ENCODE measurements around the gene NKX1-2.
"Not testable (repeated sequence)": the region's sequence is repeated elsewhere in the genome, so short reads cannot be mapped to it uniquely, and the experiment has no call there.

The NKX1-2 gene

DNA sequence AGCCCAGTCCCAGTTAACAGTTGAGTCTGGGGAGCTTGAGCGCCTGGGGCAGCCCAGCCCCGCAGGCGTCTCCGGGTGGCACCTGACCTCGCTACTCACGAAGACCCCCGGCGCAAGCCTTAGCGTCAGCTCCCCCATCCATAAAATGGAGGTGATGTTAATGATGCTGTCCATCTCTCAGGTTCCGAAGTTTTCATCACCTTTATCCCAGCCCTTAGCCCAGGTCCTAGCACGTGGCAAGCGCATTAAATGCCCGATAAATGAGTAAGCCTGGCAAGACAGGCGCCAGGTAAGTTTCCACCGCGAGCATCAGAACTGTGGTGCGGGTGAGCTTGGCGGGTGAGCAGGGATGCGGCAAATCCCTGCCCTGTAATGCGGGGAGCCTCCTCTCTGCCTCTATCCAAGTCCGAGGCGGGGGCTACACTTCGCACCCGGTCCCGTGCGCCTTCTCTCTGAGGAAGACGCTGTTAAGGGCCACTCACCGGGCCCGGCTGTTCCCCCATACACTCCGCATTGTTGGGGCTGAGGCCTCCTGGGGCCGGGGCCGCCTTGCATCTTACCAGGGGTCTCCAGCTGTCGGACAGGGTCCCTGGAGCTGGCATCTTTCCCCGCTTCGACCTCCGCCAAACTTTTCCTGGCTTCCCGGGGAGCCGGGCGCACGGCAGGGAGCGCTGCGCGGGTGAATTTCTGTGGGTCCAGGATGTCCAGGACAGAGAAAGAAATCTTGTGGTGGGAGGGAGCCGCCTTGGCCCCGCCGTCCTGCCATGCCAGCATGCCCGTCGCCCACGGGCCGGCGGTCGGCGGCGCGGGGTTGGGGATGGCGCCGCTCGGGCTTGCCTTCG, 444 bp downstream of the NKX1-2 start:
- DNase-seq, result no peak

DNA sequence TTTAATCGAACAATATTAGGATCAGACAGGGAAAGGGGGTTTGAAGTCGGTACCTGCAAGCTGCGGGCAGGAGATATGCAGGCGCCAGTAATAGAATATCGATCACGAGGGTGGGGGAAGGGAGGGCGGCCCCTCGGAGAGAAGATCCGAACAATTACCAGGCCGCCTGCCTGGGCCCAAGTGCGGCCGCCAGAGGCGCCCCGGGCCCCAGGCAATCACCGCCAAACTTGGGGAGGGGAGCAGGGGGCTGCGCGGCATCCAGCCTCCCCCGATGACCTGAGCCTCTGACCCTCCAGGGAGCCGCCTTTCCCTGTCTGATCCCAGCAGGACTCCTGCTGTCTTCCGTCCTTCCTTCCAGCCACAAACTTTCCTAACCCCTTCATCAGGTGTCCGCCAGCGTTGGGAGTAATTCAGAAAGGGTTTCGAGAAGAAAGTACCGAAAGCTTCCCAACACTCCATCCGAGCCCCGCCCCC, 1.1 kb downstream of the NKX1-2 start:
- no peak for DNase-seq

DNA sequence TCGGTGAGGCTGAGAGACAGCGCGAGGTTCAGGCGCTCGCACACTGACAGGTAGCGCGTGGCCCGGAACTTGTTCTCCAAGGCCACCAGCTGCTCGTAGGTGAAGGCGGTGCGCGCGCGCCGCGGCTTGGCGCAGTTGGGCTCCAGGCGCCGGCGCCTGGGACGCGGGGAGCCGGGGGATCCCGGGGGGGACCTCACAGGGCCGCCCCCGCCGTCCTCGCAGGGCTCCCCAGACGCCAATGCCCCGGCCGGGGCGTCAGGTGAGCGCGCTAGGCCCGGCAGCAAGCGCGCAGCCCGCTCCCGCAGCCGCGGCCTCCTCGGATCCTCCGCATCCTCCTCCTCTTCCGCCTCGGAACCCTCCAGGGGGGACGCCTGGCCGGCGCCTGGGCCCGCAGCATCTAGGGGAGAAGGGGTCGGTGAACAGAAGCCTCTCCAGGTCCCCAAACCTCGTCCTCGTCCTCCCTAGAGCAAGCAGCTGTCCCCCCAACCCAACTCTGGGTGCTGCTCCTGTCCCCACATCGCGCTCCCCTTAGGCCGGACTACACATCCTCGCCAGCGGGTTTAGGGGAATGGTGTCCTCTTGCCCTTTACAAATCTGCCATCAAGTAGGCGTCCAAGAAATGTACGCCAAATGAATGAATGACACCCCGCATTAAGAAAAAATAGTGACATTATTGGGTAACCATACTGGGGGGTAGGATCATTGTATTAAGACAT, 1.9 kb downstream of the NKX1-2 start:
- no peak for DNase-seq

DNA sequence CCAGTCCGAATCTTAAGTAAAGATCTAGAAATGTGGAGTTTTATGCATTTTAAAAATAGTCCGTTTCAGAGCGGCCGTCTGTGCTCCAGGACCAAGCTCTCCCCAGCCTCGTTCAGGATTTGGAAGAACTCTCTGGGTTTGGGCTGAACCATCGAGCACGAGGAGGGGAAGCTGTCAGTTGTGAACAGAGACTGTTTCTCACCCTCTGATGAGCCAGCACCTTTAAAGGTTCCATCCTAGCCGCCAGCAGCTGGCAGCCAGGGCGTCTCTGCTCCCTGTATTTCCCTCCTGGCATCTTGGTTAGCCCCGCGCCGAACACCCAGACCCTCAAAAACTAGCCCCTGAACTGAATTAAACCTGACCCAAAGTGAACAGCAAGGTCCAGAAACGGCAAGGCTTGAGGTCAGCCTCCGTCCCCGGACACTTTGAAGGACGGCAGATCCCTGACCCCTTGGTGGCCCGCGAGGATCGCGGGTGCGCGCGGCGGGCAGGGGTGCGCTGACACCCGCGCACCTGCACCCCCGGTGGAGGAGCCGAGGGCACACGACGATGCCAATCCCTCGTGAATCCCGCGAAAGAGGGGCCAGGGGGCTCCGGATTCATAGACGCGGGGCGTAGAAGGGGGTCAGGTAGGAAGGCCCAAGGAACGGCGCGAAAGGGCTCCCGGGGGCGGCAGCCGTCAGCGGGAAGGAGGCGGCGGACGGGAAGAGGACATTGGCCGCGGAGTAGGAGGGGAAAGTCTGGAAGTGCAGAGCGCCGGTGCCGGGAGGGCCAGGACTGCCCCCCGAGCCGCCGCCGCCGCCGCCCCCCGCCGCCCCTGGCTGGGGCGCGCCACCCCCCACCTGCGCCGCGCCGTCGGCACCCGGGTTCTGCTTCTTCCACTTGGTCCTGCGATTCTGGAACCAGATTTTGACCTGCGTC, 2.7 kb downstream of the NKX1-2 start:
- DNase-seq, result no peak

DNA sequence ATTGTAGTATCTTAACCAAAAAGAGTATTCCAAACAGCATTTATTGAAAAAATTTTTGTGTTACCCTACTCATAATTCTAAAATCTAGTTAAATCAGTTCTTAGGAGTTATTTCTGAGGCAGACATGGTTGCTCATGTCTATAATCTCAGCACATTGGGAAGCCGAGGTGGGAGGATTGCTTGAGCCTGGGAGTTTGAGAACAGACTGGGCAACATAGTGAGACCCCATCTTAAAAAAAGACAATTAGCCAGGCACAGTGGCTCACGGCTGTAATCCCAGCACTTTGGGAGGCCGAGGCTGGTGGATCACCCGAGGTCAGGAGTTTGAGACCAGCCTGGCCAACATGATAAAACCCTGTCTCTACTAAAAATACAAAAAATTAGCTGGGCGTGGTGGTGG, 8.1 kb downstream of the NKX1-2 start:
- not testable (repeated sequence) for DNase-seq

DNA sequence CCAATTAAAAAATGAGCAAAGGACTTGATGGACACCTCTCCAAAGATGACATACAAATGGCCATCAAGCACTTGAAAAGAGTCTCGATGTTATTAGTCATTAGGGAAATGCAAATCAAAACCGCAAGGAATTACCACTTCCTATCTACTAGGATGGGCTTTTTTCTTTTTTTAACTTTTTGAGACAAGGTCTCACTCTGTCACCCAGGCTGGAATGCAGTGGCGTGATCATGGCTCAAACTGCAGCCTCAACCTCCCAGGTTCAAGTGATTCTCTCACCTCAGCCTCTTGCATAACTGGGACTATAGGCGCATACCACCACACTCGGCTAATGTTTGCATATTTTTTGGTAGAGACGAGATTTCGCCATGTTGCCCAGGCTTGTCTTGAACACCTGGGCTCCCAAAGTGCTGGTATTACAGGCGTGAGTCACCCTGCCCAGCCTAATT, 13.6 kb downstream of the NKX1-2 start:
- DNase-seq, result no peak

DNA sequence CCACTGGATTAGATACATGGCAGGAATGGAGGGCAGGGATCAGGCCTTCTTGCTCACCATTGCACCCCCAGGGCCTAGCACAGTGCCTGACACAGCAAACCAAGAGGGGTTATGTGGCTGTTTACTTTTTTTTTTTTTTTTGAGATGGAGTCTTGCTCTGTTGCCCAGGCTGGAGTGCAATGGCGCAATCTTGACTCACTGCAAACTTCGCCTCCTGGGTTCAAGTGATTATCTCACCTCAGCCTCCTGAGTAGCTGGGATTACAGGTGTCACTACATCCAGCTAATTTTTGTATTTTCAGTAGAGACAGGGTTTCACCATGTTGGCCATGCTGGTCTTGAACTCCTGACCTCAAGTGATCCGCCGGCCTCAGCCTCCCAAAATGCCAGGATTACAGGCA, 14.2 kb downstream of the NKX1-2 start:
- DNase-seq, result not testable (repeated sequence)

DNA sequence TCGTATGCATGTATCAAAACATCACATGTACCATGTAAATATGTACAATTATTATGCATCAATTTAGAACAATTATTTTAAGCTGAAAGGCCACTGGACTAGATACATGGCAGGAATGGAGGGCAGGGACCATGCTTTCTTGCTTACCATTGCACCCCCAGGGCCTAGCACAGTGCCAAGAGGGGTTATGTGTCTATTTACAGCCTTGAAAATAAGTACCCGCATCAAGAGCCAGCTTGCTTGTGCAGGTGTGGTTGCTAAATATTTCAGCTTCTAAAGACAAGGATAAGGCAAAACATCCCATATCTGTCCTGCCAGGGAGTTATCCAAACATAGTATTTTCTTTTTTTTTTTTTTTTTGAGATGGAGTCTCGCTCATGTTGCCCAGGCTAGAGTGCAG, 16.4 kb downstream of the NKX1-2 start:
- no peak for DNase-seq

DNA sequence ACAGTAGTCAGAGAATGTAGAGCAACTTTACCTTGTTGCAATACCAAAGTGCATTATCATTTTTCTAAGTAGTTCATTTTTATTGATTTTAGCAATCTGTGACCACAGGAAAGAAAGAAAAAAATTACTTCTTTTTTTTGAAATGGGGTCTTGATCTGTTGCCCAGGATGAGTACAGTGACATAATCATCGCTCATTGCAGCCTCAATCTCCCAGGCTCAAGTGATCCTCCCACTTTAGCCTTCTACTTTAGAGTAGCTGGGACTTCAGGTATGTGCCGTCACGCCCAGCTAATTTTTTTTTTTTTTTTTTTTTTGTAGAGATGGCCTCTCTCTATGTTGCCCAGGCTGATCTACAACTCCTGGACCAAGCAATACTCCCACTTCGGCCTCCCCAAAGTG, 19.8 kb downstream of the NKX1-2 start:
- no peak for DNase-seq

DNA sequence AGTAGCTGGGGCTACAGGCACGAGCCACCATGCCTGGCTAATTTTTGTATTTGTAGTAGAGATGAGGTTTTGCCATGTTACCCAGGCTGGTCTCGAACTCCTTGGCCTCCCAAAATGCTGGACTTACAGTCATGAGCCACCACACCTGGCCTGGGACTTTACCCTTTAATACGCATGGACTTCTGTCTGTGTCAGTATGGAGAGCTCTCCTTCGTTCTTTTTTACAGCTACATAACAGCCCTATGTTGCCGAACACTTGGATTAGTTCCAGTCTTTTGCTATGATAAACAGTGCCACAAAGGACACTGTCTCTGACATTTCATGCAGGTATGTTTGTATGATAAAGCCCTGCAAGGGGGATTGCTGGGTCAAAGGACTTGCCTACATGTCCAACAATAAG, 20.3 kb downstream of the NKX1-2 start:
- DNase-seq, result no peak

DNA sequence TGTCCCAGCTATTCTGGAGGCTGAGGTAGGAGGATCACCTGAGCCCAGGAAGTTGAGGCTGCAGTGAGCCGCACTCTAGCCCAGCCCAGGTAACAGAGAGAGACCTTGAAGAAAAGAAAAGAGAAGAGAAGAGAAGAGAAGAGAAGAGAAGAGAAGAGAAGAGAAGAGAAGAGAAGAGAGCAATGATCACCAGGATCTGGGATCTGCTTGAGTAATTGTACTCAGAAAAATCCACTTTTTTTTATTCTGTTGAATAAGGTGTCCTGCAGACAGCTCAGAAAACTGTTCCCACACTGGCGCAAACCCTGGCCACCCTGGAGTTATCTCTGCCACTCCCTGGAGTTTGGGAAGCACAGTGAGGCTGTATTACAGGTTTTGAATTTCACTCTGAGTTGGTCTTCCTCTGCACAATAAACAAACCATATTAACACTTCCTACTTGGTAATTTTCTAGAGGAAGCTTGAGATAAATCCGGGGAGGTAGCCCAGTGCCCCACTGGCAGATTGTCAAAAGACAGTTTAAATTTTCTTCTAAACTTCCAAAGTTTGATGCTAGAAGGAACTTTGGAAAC, 21.5 kb downstream of the NKX1-2 start:
- no peak for DNase-seq

DNA sequence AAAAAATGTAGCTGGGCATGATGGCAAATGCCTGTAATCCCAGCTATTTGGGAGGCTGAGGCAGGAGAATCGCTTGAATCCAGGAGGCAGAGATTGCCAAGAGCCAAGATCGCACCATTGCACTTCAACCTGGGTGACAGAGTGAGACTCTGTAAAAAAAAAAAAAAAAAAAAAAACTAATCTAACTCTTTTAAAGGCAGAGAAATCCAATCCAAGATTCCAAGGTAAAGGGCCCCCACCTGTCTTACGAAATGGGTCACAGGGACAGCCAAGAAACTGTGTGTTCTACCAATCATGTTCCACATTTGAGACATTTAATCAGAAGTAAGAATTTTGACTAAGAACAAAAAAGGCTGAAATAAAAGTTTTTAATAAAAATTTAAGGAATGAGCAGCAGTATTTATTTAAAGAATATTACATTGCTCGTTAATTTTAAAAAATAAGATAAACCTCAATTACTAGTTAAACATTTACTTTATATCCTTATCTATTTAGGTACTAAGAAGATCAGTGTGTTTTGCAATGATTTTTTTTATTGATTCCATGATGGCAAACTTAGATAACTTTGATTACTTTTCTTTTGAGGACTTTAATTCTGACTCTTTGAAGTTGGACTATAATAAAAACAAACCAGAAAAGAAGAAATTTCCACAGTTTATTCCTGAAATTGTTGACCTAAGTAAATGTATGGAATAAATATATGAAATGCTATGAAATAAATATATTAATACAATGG, 24.4 kb downstream of the NKX1-2 start:
- no peak for DNase-seq

DNA sequence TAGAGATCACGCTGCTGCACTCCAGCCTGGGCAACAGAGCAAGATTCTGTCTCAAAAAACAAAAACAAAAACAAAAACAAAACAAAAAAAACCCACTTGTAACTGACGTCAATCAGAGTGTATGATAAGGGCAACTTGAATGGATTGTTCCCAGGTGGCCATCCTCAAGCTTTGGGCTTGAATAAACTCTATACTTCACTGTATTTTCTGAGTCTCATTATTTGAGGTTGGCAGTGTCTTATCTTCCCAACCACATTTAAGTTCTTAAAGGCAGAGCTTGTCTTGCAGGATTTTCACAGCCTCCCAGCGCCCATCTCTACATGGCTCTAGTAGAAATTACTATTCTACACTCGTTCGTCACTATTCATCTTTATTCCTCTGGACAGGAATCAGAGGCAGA, 26.0 kb downstream of the NKX1-2 start:
- no peak for DNase-seq

DNA sequence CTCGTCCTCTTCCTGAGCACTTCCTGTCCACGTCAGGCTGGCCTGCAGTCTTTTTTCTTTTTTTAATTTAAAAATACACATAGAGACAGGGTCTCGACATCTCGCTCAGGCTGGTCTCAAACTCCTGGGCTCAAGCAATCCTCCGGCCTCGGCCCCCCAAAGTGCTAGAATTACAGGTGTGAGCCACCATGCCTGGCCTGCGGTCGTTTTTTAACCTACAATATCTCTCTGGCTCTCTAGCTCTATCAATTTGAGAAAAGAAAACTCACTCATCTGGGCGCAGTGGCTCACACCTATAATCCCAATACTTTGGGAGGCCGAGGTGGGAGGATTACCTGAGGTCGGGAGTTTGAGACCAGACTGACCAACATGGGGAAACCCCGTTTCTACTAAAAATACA, 27.1 kb downstream of the NKX1-2 start:
- no peak for DNase-seq

DNA sequence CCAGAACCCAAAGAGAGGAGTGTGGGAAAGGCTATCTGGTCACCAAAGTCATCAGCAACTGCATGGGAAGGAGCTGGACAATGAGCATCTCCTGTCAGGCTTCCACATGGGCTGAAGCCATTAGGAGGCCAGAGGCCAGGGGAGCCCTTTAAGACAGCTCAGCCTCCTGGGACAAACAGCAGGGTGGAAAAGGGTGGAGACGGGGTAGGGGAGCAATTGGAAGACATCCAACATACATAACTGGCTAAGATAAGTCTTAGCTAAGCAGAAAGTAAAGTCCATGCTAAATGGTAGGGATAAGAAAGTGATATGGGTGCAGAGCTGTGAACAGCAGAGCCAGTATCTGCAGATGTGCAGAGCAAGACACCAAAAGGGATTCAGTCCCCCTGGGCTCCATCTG, 29.6 kb downstream of the NKX1-2 start:
- DNase-seq, result no peak

DNA sequence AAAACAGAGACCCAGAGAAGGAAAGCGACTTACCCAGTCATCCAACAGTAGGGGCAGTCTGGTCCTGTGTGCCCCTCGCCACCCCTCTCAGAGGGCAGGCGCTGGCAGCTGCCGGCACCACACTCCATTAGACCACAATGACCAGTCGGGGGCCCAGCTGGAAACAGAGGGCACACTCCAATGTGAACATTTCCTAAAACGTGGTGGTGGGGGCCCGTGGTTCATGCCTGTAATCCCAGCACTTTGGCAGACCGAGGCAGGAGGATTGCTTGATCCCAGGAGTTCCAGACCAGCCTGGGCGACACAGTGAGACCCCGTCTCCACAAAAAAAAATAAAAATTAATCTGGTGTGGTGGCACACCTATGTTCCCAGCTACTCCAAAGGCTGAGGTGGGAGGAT, 30.2 kb downstream of the NKX1-2 start:
- DNase-seq, result no peak

DNA sequence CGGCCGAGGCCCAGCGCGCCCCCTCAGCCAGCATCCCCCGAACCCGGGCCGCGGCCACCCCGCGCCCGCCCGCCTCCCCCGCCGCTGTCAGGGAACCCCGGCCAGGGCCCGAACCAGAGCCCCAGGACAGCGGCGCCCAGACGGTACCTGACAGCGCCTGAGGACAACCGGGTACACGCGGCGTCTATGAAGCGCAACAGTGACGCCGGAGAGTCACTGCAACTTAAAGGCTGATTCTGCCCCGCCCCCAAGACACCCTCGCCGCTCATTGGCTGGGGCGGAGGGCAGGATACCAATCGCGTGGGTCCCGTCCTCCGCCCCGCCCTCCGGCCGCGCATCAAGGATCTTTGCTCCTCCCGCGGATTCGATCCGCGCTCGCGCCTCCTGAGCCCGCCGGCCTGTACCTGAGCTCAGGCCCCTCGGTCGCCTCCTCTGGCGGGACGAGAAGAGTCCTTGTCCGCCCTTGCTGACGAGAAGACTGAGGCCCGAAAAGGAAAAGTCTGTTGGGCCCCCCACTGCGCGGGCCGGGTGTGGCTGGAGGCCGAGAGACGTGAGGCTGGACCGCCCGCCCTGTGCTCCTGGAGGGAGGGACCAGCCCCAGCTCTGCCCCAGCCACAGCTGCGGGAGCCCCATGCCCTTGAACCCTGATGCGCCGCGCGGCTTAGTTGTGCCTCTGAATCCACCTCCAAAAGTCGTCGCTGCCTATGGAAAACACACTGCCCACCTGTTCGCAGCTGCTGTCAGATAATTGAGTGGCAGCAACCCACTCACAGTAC, 30.9 kb downstream of the NKX1-2 start, which contains the start of gene OAT:
Gene OAT (minus strand): TSS at position 198 of the 776 bp plus-strand sequence. CDS start 6,752 bp downstream, outside the sequence.
- peak; percentile 95 for DNase-seq

DNA sequence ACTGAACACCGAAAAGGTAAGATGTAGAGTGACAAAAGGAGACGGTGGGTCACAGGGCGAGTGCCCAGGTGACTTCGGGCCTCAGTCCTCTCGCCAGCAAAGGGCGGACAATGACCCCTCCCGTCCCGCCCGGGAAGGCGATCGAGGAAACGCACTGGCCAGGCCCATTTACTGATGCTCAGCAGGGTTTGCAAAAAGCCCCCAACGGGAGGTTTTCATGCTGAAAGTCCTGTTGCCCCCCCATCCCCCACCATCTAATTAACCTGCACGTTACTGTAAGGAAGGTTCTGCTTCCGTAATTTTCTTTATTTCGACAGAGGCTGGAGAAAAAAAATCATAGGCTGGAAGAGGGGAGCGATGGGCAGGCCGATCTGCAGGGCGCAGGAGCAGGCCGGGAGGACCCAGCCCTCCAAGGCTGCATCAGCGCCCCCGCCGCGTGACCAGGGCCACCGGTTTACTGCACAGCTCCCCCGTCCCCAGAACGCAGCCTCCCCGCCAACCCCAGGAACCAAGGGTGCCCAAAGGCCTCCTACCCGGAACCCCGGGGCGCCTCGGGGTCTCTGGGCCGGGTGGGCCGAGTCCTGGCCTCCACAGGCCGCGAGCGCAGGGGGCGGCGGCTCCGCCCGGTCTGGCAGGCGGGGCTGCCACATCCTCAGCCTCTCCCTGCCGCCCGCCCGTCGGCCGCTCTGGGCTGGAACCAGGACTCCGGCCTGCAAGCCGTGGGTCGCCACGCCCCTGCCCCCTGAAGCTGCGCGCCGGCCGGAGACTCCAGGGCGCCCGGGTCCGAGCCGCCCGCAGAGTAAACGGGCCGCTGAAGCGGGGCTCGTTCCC, 31.7 kb downstream of the NKX1-2 start:
- peak; percentile 51 for DNase-seq

DNA sequence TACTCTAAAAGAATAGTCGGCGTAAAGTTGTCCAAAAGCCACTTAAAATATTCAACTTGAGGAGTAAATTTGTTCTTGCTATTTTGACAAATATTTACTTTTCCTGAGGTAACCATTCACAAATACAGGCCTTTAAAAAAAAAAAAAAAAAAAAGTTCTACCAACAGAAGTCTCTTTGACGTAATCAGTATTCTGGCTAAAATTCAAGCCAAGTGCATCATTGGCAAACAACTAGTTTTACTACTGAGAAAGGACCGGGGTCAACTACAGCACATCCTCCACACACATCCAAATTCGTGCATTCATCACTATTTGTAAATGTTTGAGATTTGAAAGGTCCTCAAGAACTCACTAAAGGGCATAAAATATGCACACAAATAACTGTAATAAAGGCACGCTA, 33.1 kb downstream of the NKX1-2 start:
- peak; percentile 8 for DNase-seq

DNA sequence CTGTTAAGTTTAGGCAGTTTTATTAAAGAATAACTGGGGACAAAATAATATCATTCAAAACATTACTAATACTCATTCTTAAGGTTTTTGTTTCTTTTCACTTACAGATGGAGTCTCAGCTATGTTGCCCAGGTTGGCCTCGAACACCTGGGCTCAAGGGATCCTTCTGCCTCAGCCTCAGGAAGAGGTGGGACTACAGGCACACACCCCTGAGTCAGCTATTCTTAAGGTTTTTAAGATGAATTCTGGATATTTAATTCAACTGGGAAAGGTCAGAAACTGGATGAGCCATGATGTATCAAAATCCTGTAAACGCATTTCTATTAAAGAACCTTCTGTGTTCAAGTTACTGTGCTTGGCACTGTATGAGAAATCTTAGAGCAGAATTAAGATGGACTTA, 34.6 kb downstream of the NKX1-2 start:
- no peak for DNase-seq
